Spleen (tissue), 7 donors: ENCODE results near the gene GNB1.

ENCODE experiments used
- POLR2A ChIP-seq, 3 donors: fragments of 450-650 bp; IDR thresholded peaks; one replicate each; pipeline ENCODE4 v1.5.1; 2017; ENCODE audit warnings: antibody characterized with exemption in 3 of 3, mild to moderate bottlenecking in 1 of 3
- POLR2AphosphoS5 ChIP-seq, 3 donors: sonication (generic); formaldehyde crosslinking; IDR thresholded peaks; one replicate each; pipeline ENCODE4 v1.5.1; 2017; ENCODE audit warnings: antibody characterized with exemption in 3 of 3
- TF ChIP-seq, protein P1 (sequence below), 11 experiments: fragments of 200-600 bp in 7 of 11; fragments of 450-650 bp in 4 of 11; sonication (generic) in 4 of 11; IDR thresholded peaks in 8 of 11; conservative IDR thresholded peaks in 3 of 11; 1 replicate in 7 of 11; 2 replicates in 4 of 11; pipeline versions ENCODE4 v1.4.0 to v1.8.0; 2016 to 2021; ENCODE audit warnings: antibody characterized with exemption in 11 of 11, inconsistent platforms in 4 of 11, mild to moderate bottlenecking in 1 of 11
- donor health status: DM: no; HTN: no; CAD: no; lungs with moderate emphysema.
- donor health status: DM: no; HTN: no; CAD: no.
- donor health status: DM: no; HTN: no; CAD: no.

DNA sequence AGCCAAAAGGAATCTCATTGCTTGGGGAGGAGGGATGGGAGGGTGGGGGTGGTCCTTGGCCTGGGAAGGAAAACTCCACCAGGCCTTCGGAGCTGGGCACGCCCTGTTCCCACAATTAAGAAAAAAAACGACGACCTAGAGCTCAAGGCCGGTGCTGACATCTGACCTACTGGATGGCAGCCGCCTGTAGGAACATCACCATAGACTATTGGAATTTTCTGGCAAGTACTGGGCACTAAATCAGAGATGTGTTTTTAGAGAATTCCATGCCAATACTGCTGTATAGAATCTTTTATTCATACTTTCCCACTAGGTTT lies 113.3 kb downstream of the GNB1 start:
- TF ChIP-seq, protein P1, sequence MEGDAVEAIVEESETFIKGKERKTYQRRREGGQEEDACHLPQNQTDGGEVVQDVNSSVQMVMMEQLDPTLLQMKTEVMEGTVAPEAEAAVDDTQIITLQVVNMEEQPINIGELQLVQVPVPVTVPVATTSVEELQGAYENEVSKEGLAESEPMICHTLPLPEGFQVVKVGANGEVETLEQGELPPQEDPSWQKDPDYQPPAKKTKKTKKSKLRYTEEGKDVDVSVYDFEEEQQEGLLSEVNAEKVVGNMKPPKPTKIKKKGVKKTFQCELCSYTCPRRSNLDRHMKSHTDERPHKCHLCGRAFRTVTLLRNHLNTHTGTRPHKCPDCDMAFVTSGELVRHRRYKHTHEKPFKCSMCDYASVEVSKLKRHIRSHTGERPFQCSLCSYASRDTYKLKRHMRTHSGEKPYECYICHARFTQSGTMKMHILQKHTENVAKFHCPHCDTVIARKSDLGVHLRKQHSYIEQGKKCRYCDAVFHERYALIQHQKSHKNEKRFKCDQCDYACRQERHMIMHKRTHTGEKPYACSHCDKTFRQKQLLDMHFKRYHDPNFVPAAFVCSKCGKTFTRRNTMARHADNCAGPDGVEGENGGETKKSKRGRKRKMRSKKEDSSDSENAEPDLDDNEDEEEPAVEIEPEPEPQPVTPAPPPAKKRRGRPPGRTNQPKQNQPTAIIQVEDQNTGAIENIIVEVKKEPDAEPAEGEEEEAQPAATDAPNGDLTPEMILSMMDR (IDR thresholded peaks at IDR 0.05 in 8 of 11, conservative IDR thresholded peaks at IDR 0.05 in 3 of 11) = no peak
- no peak for TF ChIP-seq POLR2A (IDR thresholded peaks at IDR 0.05)
- TF ChIP-seq POLR2AphosphoS5 (IDR thresholded peaks at IDR 0.05) = peak in 1 of 3 donors; percentile 33
